ENCODE measurements around the gene DNAH8. TPM values are rescaled to one million over a fixed set of nuclear protein-coding genes. Genes with fewer than 3 reads are reported as not detected.

DNAH8 gene
- total RNA-seq, 1 donor from 2014 or later = 0.03 TPM

DNA sequence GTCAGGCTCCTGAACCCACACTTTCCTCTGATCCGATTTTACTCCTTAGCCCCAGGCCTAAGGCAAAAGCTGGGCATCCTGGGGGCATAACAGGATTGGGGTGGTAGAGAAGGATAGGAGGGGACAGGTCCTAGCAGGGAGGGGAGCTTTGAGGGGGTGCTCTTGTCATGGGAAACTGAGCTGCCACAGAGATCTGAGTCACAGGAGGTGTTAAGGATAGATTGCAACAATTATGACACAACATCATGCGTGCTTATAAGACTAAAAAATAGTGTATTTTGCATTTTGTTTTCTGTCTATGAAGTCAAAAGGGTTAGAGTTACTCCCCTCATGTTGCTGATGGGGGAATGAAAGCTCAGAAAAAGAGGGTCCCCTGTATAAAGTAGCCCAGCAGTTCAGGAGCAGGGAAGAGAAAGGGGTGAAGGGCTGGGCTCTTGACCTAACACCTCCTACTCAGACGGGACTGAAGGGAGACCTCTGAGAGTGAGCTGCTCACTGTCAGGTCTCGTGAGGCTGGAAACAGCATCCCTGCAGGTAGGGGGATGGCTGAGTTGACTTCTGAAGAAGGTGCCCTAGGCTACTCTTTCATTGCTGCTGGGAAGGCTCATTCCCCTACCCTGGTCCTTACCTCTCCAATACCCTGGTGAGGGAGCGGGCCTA lies 335.5 kb downstream of the DNAH8 start:
- H3K27me3 ChIP-seq (ENCODE audit: low read depth) = peaks cover 28% of the 10 kb centered on the region
- DNase-seq (no peak), ATAC-seq (no peak)
- no peaks in the 10 kb centered on the region for H3K36me3 ChIP-seq
- intact Hi-C loops (cut with DNase I) = no loop called here
- H3K27ac ChIP-seq = no peak overlapping the region
- TF ChIP-seq, protein P1, sequence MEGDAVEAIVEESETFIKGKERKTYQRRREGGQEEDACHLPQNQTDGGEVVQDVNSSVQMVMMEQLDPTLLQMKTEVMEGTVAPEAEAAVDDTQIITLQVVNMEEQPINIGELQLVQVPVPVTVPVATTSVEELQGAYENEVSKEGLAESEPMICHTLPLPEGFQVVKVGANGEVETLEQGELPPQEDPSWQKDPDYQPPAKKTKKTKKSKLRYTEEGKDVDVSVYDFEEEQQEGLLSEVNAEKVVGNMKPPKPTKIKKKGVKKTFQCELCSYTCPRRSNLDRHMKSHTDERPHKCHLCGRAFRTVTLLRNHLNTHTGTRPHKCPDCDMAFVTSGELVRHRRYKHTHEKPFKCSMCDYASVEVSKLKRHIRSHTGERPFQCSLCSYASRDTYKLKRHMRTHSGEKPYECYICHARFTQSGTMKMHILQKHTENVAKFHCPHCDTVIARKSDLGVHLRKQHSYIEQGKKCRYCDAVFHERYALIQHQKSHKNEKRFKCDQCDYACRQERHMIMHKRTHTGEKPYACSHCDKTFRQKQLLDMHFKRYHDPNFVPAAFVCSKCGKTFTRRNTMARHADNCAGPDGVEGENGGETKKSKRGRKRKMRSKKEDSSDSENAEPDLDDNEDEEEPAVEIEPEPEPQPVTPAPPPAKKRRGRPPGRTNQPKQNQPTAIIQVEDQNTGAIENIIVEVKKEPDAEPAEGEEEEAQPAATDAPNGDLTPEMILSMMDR (IDR thresholded peaks at IDR 0.05) = no peak
- no peak overlapping the region for H3K4me3 ChIP-seq
- H3K9me3 ChIP-seq = no peaks in the 10 kb centered on the region
- peaks cover 10% of the 10 kb centered on the region for H3K4me1 ChIP-seq

- Histone ChIP-seq H3K4me3 (no peak overlapping the region), H3K36me3 (no peaks in the 10 kb centered on the region), H3K4me1 (peaks cover 10% of the 10 kb centered on the region), H3K27me3 (ENCODE audit: low read depth) (peaks cover 28% of the 10 kb centered on the region), H3K27ac (no peak overlapping the region), H3K9me3 (no peaks in the 10 kb centered on the region)
- no peak for DNase-seq
- ATAC-seq = no peak
- intact Hi-C loops (cut with DNase I) = no loop called here
- TF ChIP-seq, protein P1 (IDR thresholded peaks at IDR 0.05) = no peak
These were observed 336.4 kb downstream of the DNAH8 start for GRCh38 chr6:39051399-39052122.

DNA sequence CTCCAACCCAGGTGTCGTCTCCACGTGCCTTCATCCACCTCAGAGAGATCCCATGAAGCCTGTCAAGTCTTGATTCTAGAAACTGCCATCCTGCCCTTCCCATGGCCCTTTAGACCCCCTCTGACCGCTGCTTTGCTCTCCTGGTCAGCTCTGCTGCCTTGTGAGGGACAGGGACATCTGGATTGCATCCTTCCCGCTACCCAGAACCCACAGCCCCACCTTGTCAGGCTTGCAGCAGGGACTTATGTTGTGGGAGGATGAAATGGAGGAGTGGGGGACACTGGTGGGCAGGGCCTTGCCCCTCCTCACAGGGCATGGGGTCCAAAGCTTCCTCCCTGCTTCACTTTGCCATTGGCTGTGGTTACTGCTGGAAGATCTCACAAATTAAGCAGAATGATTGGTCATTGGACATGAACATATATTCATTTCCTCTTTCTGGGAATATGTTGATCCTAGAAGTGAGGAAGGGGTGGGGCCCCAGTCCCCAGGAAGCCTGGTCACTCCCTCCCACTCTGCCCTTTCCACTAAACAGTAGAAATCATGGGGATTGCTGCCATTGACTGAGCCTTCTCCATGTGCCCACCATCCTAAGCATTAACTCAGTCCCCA lies 338.0 kb downstream of the DNAH8 start:
- intact Hi-C loops (cut with DNase I) = no loop called here
- H3K27me3 ChIP-seq (ENCODE audit: low read depth) = peaks cover 21% of the 10 kb centered on the region
- H3K9me3 ChIP-seq = no peaks in the 10 kb centered on the region
- ATAC-seq (no peak), DNase-seq (no peak)
- TF ChIP-seq, protein P1 (IDR thresholded peaks at IDR 0.05) = no peak
- H3K27ac ChIP-seq = no peak overlapping the region
- H3K4me3 ChIP-seq = no peak overlapping the region
- no peaks in the 10 kb centered on the region for H3K36me3 ChIP-seq
- peaks cover 10% of the 10 kb centered on the region for H3K4me1 ChIP-seq

DNA sequence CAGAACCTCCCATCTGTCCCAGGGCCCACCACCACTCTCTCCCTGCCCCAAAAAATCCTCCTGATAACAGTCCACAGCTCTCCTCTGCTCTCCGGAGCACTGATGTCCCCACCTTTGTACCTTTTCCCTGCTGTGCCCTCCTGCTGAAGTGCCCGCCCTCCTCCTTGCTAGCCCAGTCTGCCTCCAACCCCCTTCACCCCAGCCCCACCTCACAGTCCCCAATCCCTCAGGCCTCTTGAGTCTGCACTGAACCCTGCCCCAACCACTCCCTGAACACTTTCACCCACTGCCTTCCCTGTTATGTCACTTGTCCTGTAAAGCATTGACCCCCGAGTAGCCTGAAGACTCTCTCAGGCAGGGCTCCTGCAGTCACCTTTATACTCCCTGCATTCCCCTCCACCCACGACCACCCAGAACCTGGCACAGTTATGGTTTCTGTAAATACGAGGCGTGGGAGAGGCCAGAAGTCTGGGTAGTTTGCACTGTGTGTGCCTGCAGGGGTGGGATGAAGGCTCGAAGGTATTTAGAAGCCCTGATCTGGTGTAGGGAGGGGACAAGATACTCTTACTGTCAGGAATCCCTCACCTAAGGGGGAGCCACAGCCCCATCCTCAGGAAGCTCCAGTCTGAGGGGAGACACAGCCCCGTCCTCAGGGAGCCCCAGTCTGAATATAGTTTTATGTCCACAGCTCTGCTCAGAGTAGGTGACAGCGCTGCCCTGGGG lies 338.9 kb downstream of the DNAH8 start:
- no peak overlapping the region for H3K27ac ChIP-seq
- H3K9me3 ChIP-seq = no peaks in the 10 kb centered on the region
- H3K4me3 ChIP-seq = no peak overlapping the region
- peaks cover 3% of the 10 kb centered on the region for H3K4me1 ChIP-seq
- TF ChIP-seq, protein P1 (IDR thresholded peaks at IDR 0.05) = no peak
- DNase-seq (no peak), ATAC-seq (no peak)
- H3K27me3 ChIP-seq (ENCODE audit: low read depth) = peaks cover 12% of the 10 kb centered on the region
- H3K36me3 ChIP-seq = no peaks in the 10 kb centered on the region
- intact Hi-C loops (cut with DNase I) = no loop called here

DNA sequence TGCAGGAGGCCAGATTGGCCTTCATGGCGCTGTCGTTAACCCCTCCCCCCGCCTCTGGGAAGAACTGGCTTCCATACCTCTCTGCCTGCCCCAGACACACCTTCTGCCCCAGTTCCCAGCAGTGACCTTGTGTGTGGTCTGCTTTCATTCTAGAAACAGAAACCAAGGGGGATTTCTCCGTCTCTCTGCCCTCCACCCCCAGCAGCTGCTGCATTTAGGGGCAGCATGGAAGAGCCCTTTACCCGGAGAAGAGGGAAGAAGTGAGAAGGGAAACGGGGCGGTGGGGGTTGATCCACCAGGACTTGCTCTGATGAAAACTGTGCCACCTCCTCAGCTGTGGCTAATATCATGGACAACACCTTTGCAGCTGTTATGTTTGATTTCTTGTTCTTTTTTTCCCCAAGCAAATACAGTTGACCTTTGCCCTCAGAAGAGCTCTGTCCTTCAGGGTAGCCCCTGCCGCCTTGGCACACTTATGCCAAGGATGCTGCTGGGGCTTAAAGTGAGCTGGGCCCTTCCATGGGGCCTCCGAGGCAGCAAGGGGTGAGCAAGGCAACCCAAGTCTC lies 339.5 kb downstream of the DNAH8 start:
- Histone ChIP-seq H3K27me3 (ENCODE audit: low read depth) (peaks cover 7% of the 10 kb centered on the region), H3K4me1 (no peaks in the 10 kb centered on the region), H3K36me3 (no peaks in the 10 kb centered on the region), H3K4me3 (no peak overlapping the region), H3K27ac (no peak overlapping the region), H3K9me3 (no peaks in the 10 kb centered on the region)
- ATAC-seq (no peak), DNase-seq (no peak)
- intact Hi-C loops (cut with DNase I) = no loop called here
- TF ChIP-seq, protein P1 (IDR thresholded peaks at IDR 0.05) = no peak
